ENCODE results near the gene SESN3.

DNA sequence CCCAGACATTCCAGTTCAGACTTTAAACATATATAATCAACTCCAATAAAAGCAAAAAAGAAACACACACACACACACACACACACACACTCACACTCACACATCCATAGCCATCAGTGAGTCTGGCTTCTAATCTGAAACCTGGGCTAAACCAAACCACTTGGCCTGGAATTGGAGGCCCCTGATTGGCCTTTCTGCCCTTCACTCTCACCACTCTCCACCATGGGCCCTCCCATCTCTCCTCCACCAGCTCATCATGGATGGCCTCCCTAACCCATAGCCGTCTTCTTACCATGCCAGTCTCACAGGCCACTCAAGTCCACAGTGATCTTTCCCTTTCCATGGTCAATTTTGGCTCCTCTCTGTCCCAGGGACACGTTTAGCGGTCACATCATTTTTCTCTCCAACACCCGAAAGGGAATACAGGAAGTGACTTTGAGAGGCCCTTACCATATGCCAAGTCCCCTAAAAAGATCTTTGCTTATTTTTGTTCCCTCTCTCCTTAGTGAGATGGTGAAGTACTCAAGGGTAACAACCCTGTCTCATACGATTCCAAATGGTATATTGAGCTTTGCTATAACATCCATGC is 74.8 kb downstream of the SESN3 start:
- TF ChIP-seq CEBPB (IDR thresholded peaks at IDR 0.05) (no peak), EGR1 (IDR thresholded peaks at IDR 0.05) (no peak), YY1 (IDR thresholded peaks at IDR 0.05; ENCODE audit: low read depth) (no peak), TAF1 (IDR thresholded peaks at IDR 0.05; ENCODE audit: low read depth) (no peak), TCF12 (IDR thresholded peaks at IDR 0.05; ENCODE audit: low read depth) (no peak), EP300 (IDR thresholded peaks at IDR 0.05; ENCODE audit: borderline replicate concordance) (no peak)
- TF ChIP-seq, protein P1, sequence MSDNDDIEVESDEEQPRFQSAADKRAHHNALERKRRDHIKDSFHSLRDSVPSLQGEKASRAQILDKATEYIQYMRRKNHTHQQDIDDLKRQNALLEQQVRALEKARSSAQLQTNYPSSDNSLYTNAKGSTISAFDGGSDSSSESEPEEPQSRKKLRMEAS (IDR thresholded peaks at IDR 0.05): no peak
- TF ChIP-seq, protein P2, sequence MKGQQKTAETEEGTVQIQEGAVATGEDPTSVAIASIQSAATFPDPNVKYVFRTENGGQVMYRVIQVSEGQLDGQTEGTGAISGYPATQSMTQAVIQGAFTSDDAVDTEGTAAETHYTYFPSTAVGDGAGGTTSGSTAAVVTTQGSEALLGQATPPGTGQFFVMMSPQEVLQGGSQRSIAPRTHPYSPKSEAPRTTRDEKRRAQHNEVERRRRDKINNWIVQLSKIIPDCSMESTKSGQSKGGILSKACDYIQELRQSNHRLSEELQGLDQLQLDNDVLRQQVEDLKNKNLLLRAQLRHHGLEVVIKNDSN (IDR thresholded peaks at IDR 0.05): no peak
- TF ChIP-seq, protein P3, sequence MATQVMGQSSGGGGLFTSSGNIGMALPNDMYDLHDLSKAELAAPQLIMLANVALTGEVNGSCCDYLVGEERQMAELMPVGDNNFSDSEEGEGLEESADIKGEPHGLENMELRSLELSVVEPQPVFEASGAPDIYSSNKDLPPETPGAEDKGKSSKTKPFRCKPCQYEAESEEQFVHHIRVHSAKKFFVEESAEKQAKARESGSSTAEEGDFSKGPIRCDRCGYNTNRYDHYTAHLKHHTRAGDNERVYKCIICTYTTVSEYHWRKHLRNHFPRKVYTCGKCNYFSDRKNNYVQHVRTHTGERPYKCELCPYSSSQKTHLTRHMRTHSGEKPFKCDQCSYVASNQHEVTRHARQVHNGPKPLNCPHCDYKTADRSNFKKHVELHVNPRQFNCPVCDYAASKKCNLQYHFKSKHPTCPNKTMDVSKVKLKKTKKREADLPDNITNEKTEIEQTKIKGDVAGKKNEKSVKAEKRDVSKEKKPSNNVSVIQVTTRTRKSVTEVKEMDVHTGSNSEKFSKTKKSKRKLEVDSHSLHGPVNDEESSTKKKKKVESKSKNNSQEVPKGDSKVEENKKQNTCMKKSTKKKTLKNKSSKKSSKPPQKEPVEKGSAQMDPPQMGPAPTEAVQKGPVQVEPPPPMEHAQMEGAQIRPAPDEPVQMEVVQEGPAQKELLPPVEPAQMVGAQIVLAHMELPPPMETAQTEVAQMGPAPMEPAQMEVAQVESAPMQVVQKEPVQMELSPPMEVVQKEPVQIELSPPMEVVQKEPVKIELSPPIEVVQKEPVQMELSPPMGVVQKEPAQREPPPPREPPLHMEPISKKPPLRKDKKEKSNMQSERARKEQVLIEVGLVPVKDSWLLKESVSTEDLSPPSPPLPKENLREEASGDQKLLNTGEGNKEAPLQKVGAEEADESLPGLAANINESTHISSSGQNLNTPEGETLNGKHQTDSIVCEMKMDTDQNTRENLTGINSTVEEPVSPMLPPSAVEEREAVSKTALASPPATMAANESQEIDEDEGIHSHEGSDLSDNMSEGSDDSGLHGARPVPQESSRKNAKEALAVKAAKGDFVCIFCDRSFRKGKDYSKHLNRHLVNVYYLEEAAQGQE (IDR thresholded peaks at IDR 0.05; ENCODE audit: low read depth): no peak

Data from Ishikawa (cell line).